KOPT-K1 (cell line): ENCODE data around the gene GAS2L1.
"Not testable (repeated sequence)": the region's sequence is repeated elsewhere in the genome, so short reads cannot be mapped to it uniquely, and the experiment has no call there.

ENCODE experiments used
- H3K27ac ChIP-seq: fragments of 200-600 bp; sonication (generic); 2 replicates; pipeline ENCODE4 v1.5.1; 2016; ENCODE audit warnings: antibody characterized with exemption, mild to moderate bottlenecking, low read depth, low read length; ENCODE audit not compliant: poor library complexity, severe bottlenecking
- H3K36me3 ChIP-seq: fragments of 200-600 bp; sonication (generic); 2 replicates; pipeline ENCODE4 v1.5.1; 2017; ENCODE audit warnings: antibody characterized with exemption, mild to moderate bottlenecking, low read length, moderate library complexity; ENCODE audit not compliant: insufficient read depth
- H3K9me3 ChIP-seq: fragments of 200-600 bp; sonication (generic); 2 replicates; pipeline ENCODE4 v1.5.1; 2017; ENCODE audit warnings: antibody characterized with exemption, low read length, mild to moderate bottlenecking; ENCODE audit not compliant: insufficient read depth, poor library complexity, severe bottlenecking

Gene GAS2L1

GRCh38 chr22:29334696-29335344 lies 28.4 kb downstream of the GAS2L1 start:
- Histone ChIP-seq H3K27ac (no peak overlapping the region), H3K9me3 (no peaks in the 10 kb centered on the region), H3K36me3 (peaks cover 99% of the 10 kb centered on the region)

DNA sequence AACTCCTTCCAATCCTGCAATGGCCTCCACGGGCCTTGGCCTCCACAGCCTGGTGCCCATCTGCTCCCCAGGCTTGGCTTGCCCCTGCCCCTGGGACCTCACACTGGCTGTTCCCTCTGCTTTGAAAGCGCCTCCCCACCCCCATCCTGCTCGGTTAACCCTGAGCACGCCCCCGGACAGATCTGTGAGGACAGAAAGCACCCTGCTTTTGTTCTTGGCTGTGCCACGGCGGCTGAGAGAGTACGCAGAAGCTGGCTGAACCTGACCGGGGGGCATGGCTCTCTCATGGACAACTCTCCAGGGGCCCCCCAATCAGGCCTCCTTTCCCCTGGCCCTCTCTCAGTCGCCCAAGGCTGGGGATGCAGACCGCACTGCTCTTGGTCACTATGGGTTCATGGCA lies 29.2 kb downstream of the GAS2L1 start:
- H3K36me3 ChIP-seq = peaks cover 99% of the 10 kb centered on the region
- no peak overlapping the region for H3K27ac ChIP-seq
- H3K9me3 ChIP-seq = no peaks in the 10 kb centered on the region

GRCh38 chr22:29336751-29337490 lies 30.5 kb downstream of the GAS2L1 start:
- no peaks in the 10 kb centered on the region for H3K9me3 ChIP-seq
- peaks cover 99% of the 10 kb centered on the region for H3K36me3 ChIP-seq
- H3K27ac ChIP-seq = no peak overlapping the region

GRCh38 chr22:29337631-29338284 lies 31.3 kb downstream of the GAS2L1 start:
- Histone ChIP-seq H3K27ac (no peak overlapping the region), H3K9me3 (no peaks in the 10 kb centered on the region), H3K36me3 (peaks cover 99% of the 10 kb centered on the region)

- H3K36me3 ChIP-seq = peaks cover 99% of the 10 kb centered on the region
- H3K27ac ChIP-seq = no peak overlapping the region
Observed at GRCh38 chr22:29338398-29338797, 31.9 kb downstream of the GAS2L1 start.

GRCh38 chr22:29339381-29340235 lies 33.2 kb downstream of the GAS2L1 start:
- Histone ChIP-seq H3K27ac (no peak overlapping the region), H3K9me3 (no peaks in the 10 kb centered on the region), H3K36me3 (peaks cover 100% of the 10 kb centered on the region)

More at GRCh38 chr22:29338398-29338797, 31.9 kb downstream of the GAS2L1 start:
- H3K9me3 ChIP-seq = no peaks in the 10 kb centered on the region

DNA sequence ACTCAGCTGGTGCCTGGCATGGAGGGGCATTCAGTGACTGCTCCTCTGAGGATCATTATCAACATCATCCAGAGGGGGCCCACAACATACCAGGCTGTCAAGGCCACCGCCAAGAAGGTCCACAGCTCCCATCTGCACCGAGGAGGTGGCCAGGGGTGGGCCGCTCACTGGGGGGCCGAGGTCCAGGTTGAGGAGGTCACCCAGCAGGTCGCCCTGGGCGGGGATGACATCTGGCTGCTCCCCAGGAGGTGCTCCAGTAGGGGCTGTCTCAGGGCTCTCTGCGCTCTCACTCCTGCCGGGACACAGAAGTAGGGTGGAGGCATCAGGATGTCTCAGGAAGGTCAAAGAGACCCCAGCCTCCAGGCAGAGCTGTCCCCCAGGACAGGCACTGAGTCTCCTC lies 34.1 kb downstream of the GAS2L1 start:
- H3K36me3 ChIP-seq = peaks cover 96% of the 10 kb centered on the region
- no peak overlapping the region for H3K27ac ChIP-seq
- H3K9me3 ChIP-seq = no peaks in the 10 kb centered on the region

GRCh38 chr22:29341056-29341848 lies 34.8 kb downstream of the GAS2L1 start:
- H3K9me3 ChIP-seq = no peaks in the 10 kb centered on the region
- H3K27ac ChIP-seq = no peak overlapping the region
- H3K36me3 ChIP-seq = peaks cover 96% of the 10 kb centered on the region

- peaks cover 96% of the 10 kb centered on the region for H3K36me3 ChIP-seq
- no peaks in the 10 kb centered on the region for H3K9me3 ChIP-seq
- no peak overlapping the region for H3K27ac ChIP-seq
Observed at GRCh38 chr22:29341849-29342127, 35.3 kb downstream of the GAS2L1 start.

- Histone ChIP-seq H3K27ac (no peak overlapping the region), H3K9me3 (no peaks in the 10 kb centered on the region), H3K36me3 (peaks cover 96% of the 10 kb centered on the region)
Observed at GRCh38 chr22:29342177-29342576, 35.7 kb downstream of the GAS2L1 start.

GRCh38 chr22:29342577-29343312 lies 36.3 kb downstream of the GAS2L1 start:
- H3K36me3 ChIP-seq = peaks cover 96% of the 10 kb centered on the region
- H3K27ac ChIP-seq = no peak overlapping the region
- no peaks in the 10 kb centered on the region for H3K9me3 ChIP-seq

GRCh38 chr22:29343313-29343805 lies 36.9 kb downstream of the GAS2L1 start:
- Histone ChIP-seq H3K9me3 (no peaks in the 10 kb centered on the region), H3K27ac (no peak overlapping the region), H3K36me3 (peaks cover 96% of the 10 kb centered on the region)

- H3K36me3 ChIP-seq = peaks cover 96% of the 10 kb centered on the region
- no peaks in the 10 kb centered on the region for H3K9me3 ChIP-seq
- no peak overlapping the region for H3K27ac ChIP-seq
Observed at GRCh38 chr22:29344137-29344536, 37.7 kb downstream of the GAS2L1 start.

GRCh38 chr22:29344889-29345288 lies 38.4 kb downstream of the GAS2L1 start:
- H3K27ac ChIP-seq, H3K9me3 ChIP-seq: not testable (repeated sequence)
- peaks cover 96% of the 10 kb centered on the region for H3K36me3 ChIP-seq
